GM23338 (cell line): ENCODE data around the gene TRAF3IP3. TPM values are rescaled to one million over a fixed set of nuclear protein-coding genes. Genes with fewer than 3 reads are reported as not detected.

Experiments used
- ATAC-seq: fragments of 200-7000 bp; cut with Tn5 transposase; 3 replicates; pipeline ENCODE4 v1.9.1; 2020
- DNase-seq: peaks from one replicate; pipeline ENCODE4 v3.0.0-alpha.2; 2015; ENCODE audit warnings: low spot score
- H2AFZ ChIP-seq: fragments of 200-600 bp; sonication (generic); 2 replicates; pipeline ENCODE4 v1.8.0; 2016; ENCODE audit warnings: antibody characterized with exemption, mild to moderate bottlenecking, moderate library complexity
- H3F3A ChIP-seq: fragments of 200-600 bp; sonication (generic); replicated peaks from 2 replicates; pipeline ENCODE4 v1.8.0; 2017; ENCODE audit warnings: antibody characterized with exemption, mixed run types, low read depth
- H3K27ac ChIP-seq: fragments of 200-600 bp; sonication (generic); 2 replicates; pipeline ENCODE4 v1.6.1; 2016; ENCODE audit warnings: low read depth
- H3K27me3 ChIP-seq: fragments of 200-600 bp; sonication (generic); 2 replicates; pipeline ENCODE4 v1.8.0; 2016; ENCODE audit warnings: mild to moderate bottlenecking, mixed run types, moderate library complexity; ENCODE audit not compliant: insufficient read depth
- H3K36me3 ChIP-seq: fragments of 200-600 bp; sonication (generic); 2 replicates; pipeline ENCODE4 v1.8.0; 2016; ENCODE audit warnings: mild to moderate bottlenecking; ENCODE audit not compliant: insufficient read depth
- H3K4me1 ChIP-seq: fragments of 200-600 bp; sonication (generic); 2 replicates; pipeline ENCODE4 v1.8.0; 2016; ENCODE audit warnings: mild to moderate bottlenecking, moderate library complexity; ENCODE audit not compliant: insufficient read depth
- H3K4me2 ChIP-seq: fragments of 200-600 bp; sonication (generic); 2 replicates; pipeline ENCODE4 v1.7.1; 2017; ENCODE audit warnings: mixed run types
- H3K4me3 ChIP-seq: fragments of 200-600 bp; sonication (generic); 2 replicates; pipeline ENCODE4 v1.6.1; 2016; ENCODE audit warnings: mixed run types
- H3K79me2 ChIP-seq: fragments of 200-600 bp; sonication (generic); replicated peaks from 2 replicates; pipeline ENCODE4 v1.8.0; 2017; ENCODE audit warnings: mild to moderate bottlenecking; ENCODE audit not compliant: insufficient read depth
- H3K9me2 ChIP-seq: fragments of 200-600 bp; sonication (generic); 2 replicates; pipeline ENCODE4 v1.8.0; 2017; ENCODE audit not compliant: insufficient read depth
- H4K20me1 ChIP-seq: fragments of 200-600 bp; sonication (generic); replicated peaks from 2 replicates; pipeline ENCODE4 v1.8.0; 2017; ENCODE audit warnings: mild to moderate bottlenecking; ENCODE audit not compliant: insufficient read depth
- H3K27ac Mint-ChIP-seq: 2 replicates; pipeline ENCODE4 v1.8.0; 2020; ENCODE audit warnings: inconsistent platforms, mild to moderate bottlenecking, moderate library complexity, mixed read lengths
- H3K27me3 Mint-ChIP-seq: 3 replicates; pipeline ENCODE4 v1.8.0; 2022; ENCODE audit warnings: low read depth, mild to moderate bottlenecking, moderate library complexity, mixed read lengths, inconsistent platforms; ENCODE audit not compliant: insufficient read depth, poor library complexity
- H3K36me3 Mint-ChIP-seq: 3 replicates; pipeline ENCODE4 v1.8.0; 2021; ENCODE audit warnings: low read depth, mild to moderate bottlenecking, inconsistent platforms, moderate library complexity, mixed read lengths
- H3K4me1 Mint-ChIP-seq: 3 replicates; pipeline ENCODE4 v1.8.0; 2020; ENCODE audit warnings: mild to moderate bottlenecking, inconsistent platforms, mixed read lengths
- H3K4me3 Mint-ChIP-seq: 3 replicates; pipeline ENCODE4 v1.8.0; 2021; ENCODE audit warnings: moderate library complexity, mild to moderate bottlenecking, inconsistent platforms, mixed read lengths
- H3K9me3 Mint-ChIP-seq: 3 replicates; pipeline ENCODE4 v1.8.0; 2020; ENCODE audit warnings: moderate library complexity, mild to moderate bottlenecking, inconsistent platforms, mixed read lengths
- REST ChIP-seq: IDR thresholded peaks from one replicate; pipeline ENCODE4 v1.6.1; 2018; ENCODE audit warnings: antibody characterized with exemption; ENCODE audit not compliant: unreplicated experiment
- ZNF114 ChIP-seq: fragments of 250-450 bp; sonication (Bioruptor Pico); IDR thresholded peaks from 2 replicates; pipeline ENCODE4 v1.5.0; 2020; ENCODE audit warnings: mild to moderate bottlenecking, moderate library complexity
- ZNF462 ChIP-seq: fragments of 250-450 bp; sonication (Bioruptor Pico); IDR thresholded peaks from 2 replicates; pipeline ENCODE4 v1.5.0; 2020; ENCODE audit warnings: mild to moderate bottlenecking, moderate library complexity
- polyA plus RNA-seq: library from polyadenylated mRNA; unstranded; fragments of >200 nt; fragmentation: Nextera tagmentation; extraction: Ambion mirVana; gene quantifications from 2 replicates; pipeline ENCODE4 v1.2.1, GENCODE V29; 2016
- total RNA-seq: library from RNA; depleted of rRNA; stranded (reverse); fragments of >200 nt; shearing (Covaris generic); gene quantifications from 2 replicates; pipeline ENCODE4 v1.2.3, GENCODE V29; 2014

TRAF3IP3 gene
- total and polyA plus RNA-seq, 2 experiments from 2014 or later, result not detected

- TF ChIP-seq ZNF462 (CRISPR knock-in tag) (no peak), REST (no peak), ZNF114 (CRISPR knock-in tag) (no peak)
- Mint-ChIP-seq H3K4me1 (peaks cover 9% of the 10 kb centered on the region), H3K4me3 (no peak overlapping the region), H3K27me3 (peaks cover 4% of the 10 kb centered on the region), H3K9me3 (peaks cover 2% of the 10 kb centered on the region; the same call in 1 of the 3 replicates), H3K36me3 (peaks cover 9% of the 10 kb centered on the region), H3K27ac (no peak overlapping the region)
- H4K20me1 ChIP-seq, result no peaks in the 10 kb centered on the region
- ATAC-seq (no peak), DNase-seq (no peak)
- no peaks in the 10 kb centered on the region for H3K9me2 ChIP-seq
- H3F3A ChIP-seq, result no peaks in the 10 kb centered on the region
- no peak overlapping the region for H2AFZ ChIP-seq
- no peak overlapping the region for H3K27ac ChIP-seq
- H3K4me1 ChIP-seq, result peaks cover 4% of the 10 kb centered on the region; the same call in 1 of the 2 replicates
- H3K4me3 ChIP-seq, result no peak overlapping the region
- no peaks in the 10 kb centered on the region for H3K36me3 ChIP-seq
- H3K4me2 ChIP-seq, result no peak overlapping the region
- H3K79me2 ChIP-seq, result no peaks in the 10 kb centered on the region; the same call in 1 of the 2 replicates
- no peaks in the 10 kb centered on the region for H3K27me3 ChIP-seq
Measured at GRCh38 chr1:209785592-209785991, 29.7 kb downstream of the TRAF3IP3 start.
